BLaER1 (cell line): Measurements from ENCODE around the gene SHC3.
"Not testable (repeated sequence)": the region's sequence is repeated elsewhere in the genome, so short reads cannot be mapped to it uniquely, and the experiment has no call there.

ENCODE experiments used
- H3K27ac ChIP-seq: shearing (Covaris generic); formaldehyde crosslinking; 2 replicates; pipeline ENCODE4 v1.8.1; 2022
- H3K27me3 ChIP-seq: shearing (Covaris generic); formaldehyde crosslinking; 2 replicates; pipeline ENCODE4 v1.8.1; 2022
- H3K36me3 ChIP-seq: shearing (Covaris generic); formaldehyde crosslinking; 2 replicates; pipeline ENCODE4 v1.8.1; 2022
- H3K4me1 ChIP-seq: shearing (Covaris generic); formaldehyde crosslinking; 2 replicates; pipeline ENCODE4 v1.8.1; 2022
- H3K4me2 ChIP-seq: shearing (Covaris generic); formaldehyde crosslinking; 2 replicates; pipeline ENCODE4 v1.8.1; 2022
- H3K4me3 ChIP-seq: shearing (Covaris generic); formaldehyde crosslinking; 2 replicates; pipeline ENCODE4 v1.8.1; 2022
- H3K9ac ChIP-seq: shearing (Covaris generic); formaldehyde crosslinking; 2 replicates; pipeline ENCODE4 v1.8.1; 2022
- H3K9me3 ChIP-seq: shearing (Covaris generic); formaldehyde crosslinking; 2 replicates; pipeline ENCODE4 v1.8.1; 2022
- H4K20me1 ChIP-seq: shearing (Covaris generic); formaldehyde crosslinking; 2 replicates; pipeline ENCODE4 v1.8.1; 2022
- Cebpa-rat ChIP-seq: shearing (Covaris generic); IDR thresholded peaks from 2 replicates; pipeline ENCODE4 v1.8.1; 2022

SHC3 gene

DNA sequence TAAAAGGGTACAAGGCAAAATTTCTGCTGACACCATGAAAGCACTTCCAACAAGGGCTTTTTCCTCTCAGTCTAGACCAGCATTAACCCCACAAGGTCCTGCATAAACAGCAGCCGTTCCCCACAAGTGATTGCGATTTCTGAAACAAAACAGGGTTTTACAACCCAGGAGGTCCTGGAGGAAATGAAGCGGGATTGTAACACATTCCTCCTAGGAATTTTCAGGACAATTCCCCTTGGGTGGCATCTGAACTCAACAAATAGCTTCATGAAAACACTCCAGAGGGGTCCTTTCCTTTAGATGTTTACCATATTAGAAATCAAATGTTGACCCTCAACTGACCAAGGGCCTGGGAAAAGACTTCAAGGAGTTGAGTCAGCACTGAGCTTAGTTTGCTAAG, 36.7 kb upstream of the SHC3 start:
- H3K27ac ChIP-seq = no peak overlapping the region
- H3K4me1 ChIP-seq = no peaks in the 10 kb centered on the region; the same call in 1 of the 2 replicates
- no peaks in the 10 kb centered on the region for H4K20me1 ChIP-seq
- no peaks in the 10 kb centered on the region for H3K27me3 ChIP-seq
- no peak overlapping the region for H3K4me3 ChIP-seq
- no peaks in the 10 kb centered on the region for H3K36me3 ChIP-seq
- H3K4me2 ChIP-seq = no peak overlapping the region
- no peak for TF ChIP-seq Cebpa-rat
- H3K9me3 ChIP-seq = 0 out of 2 replicates have a peak, but pooled peaks cover 3% of the 10 kb centered on the region
- H3K9ac ChIP-seq = no peak overlapping the region

DNA sequence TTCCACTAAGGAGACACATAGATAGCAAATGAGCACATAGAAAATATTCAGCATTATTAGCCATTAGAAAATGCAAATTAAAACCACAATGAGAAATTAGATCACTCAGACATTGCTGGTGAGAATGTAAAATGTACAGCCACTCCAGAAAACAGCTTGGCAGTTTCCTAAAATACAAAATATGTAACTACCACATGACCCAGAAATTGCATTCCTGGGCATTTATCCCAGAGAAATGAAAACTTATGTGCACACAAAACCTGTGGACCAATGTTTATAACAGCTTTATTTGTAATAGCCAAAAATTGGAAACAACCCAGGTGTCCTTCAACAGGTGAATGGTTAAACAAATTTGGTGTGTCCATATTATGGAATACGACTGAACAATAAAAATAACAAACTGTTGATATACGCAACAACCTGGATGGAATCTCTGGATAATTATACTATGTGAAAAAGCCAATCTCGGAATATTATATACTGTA, 34.8 kb upstream of the SHC3 start:
- no peak for TF ChIP-seq Cebpa-rat
- no peaks in the 10 kb centered on the region for H3K36me3 ChIP-seq
- H3K27ac ChIP-seq = no peak overlapping the region
- H3K27me3 ChIP-seq = no peaks in the 10 kb centered on the region
- no peaks in the 10 kb centered on the region for H4K20me1 ChIP-seq
- H3K9me3 ChIP-seq = peaks cover 12% of the 10 kb centered on the region; the same call in 1 of the 2 replicates
- H3K4me3 ChIP-seq = no peak overlapping the region
- H3K4me2 ChIP-seq = no peak overlapping the region
- no peaks in the 10 kb centered on the region; the same call in 1 of the 2 replicates for H3K4me1 ChIP-seq
- no peak overlapping the region for H3K9ac ChIP-seq

DNA sequence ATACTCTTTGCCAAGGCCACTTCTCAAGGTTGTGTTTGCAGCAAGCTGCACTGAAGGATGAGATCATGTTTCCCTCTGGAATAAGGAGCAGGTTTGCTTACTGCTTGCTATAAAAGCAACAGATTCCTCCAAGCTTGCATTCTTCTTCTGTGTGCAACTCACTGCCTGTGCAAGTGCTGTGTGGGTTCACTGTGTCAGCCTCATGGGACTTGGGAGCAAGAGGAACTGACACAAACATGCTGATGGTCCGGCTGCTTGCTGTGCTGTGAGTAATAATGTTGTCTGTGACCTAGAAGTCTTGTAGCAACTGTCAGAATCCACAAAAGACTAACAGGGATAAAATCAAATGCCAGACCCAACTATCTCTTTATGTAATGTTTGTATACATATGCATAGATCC, 33.6 kb upstream of the SHC3 start:
- H3K27ac ChIP-seq = no peak overlapping the region
- peaks cover 12% of the 10 kb centered on the region; the same call in 1 of the 2 replicates for H3K9me3 ChIP-seq
- H3K9ac ChIP-seq = no peak overlapping the region
- H3K4me1 ChIP-seq = no peaks in the 10 kb centered on the region; the same call in 1 of the 2 replicates
- H3K4me3 ChIP-seq = no peak overlapping the region
- H3K36me3 ChIP-seq = no peaks in the 10 kb centered on the region
- H3K4me2 ChIP-seq = no peak overlapping the region
- no peak for TF ChIP-seq Cebpa-rat
- H4K20me1 ChIP-seq = no peaks in the 10 kb centered on the region
- no peaks in the 10 kb centered on the region for H3K27me3 ChIP-seq

DNA sequence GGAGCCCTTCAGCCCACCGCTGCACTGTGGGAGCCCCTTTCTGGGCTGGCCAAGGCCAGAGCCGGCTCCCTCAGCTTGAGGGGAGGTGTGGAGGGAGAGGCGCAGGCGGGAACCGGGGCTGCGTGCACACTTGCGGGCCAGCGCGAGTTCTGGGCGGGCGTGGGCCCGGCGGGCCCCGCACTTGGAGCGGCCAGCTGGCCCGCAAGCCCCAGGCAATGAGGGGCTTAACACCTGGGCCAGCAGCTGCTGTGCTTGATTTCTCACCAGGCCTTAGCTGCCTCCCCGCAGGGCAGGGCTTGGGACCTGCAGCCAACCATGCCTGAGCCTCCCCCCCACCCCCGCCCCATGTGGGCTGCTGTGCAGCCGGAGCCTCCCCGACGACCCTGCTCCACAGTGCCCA, 30.7 kb upstream of the SHC3 start:
- H3K9ac ChIP-seq, H4K20me1 ChIP-seq, H3K4me1 ChIP-seq, H3K27me3 ChIP-seq, H3K27ac ChIP-seq, H3K36me3 ChIP-seq, H3K4me3 ChIP-seq, H3K4me2 ChIP-seq: not testable (repeated sequence)
- peaks cover 12% of the 10 kb centered on the region; the same call in 1 of the 2 replicates for H3K9me3 ChIP-seq

DNA sequence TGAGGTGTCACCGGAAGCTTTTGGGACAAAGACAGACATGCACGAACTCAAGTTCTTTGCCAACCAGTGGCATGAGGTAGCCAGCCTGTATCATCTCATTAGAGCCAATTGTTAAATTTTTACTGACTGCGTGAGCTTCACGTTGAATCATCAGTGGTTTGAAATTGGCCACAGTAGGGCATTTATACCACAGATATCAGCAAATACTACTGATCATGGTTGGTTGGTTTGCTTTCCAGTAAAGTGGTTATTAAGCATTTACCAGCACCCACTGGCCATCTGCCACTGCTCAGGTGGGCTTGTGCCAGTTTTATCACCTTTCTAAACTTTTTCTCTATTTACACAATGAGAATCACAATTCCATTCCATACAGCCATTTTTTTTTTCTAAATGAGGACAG, 28.4 kb upstream of the SHC3 start:
- H3K4me1 ChIP-seq = no peaks in the 10 kb centered on the region; the same call in 1 of the 2 replicates
- H3K36me3 ChIP-seq = no peaks in the 10 kb centered on the region
- no peak overlapping the region for H3K4me3 ChIP-seq
- no peaks in the 10 kb centered on the region for H3K27me3 ChIP-seq
- TF ChIP-seq Cebpa-rat = no peak
- no peaks in the 10 kb centered on the region for H4K20me1 ChIP-seq
- H3K9me3 ChIP-seq = peaks cover 12% of the 10 kb centered on the region; the same call in 1 of the 2 replicates
- no peak overlapping the region for H3K4me2 ChIP-seq
- H3K27ac ChIP-seq = no peak overlapping the region
- H3K9ac ChIP-seq = no peak overlapping the region

DNA sequence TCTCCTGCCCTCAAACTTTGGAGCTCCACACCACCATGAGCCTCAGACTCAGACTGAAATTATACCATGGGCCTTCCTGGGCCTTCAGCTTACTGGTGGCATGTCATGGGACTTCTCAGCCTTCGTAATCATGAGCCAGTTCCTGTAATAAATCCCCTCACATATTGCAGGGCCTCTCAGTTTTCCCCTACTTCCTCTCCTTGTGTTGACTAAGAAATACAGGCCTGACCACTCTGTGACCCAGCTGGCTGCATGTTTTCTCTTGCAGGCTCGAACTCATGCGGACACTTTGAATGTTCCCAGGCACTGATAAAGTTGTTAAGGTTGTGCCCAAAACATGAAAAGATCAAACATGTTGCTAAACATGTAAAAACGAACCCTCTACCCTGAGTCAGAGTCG, 26.2 kb upstream of the SHC3 start:
- no peak overlapping the region for H3K27ac ChIP-seq
- TF ChIP-seq Cebpa-rat = no peak
- no peaks in the 10 kb centered on the region for H3K36me3 ChIP-seq
- H3K27me3 ChIP-seq = no peaks in the 10 kb centered on the region
- no peak overlapping the region for H3K4me3 ChIP-seq
- H4K20me1 ChIP-seq = no peaks in the 10 kb centered on the region
- no peaks in the 10 kb centered on the region for H3K4me1 ChIP-seq
- peaks cover 10% of the 10 kb centered on the region for H3K9me3 ChIP-seq
- no peak overlapping the region for H3K9ac ChIP-seq
- no peak overlapping the region for H3K4me2 ChIP-seq

DNA sequence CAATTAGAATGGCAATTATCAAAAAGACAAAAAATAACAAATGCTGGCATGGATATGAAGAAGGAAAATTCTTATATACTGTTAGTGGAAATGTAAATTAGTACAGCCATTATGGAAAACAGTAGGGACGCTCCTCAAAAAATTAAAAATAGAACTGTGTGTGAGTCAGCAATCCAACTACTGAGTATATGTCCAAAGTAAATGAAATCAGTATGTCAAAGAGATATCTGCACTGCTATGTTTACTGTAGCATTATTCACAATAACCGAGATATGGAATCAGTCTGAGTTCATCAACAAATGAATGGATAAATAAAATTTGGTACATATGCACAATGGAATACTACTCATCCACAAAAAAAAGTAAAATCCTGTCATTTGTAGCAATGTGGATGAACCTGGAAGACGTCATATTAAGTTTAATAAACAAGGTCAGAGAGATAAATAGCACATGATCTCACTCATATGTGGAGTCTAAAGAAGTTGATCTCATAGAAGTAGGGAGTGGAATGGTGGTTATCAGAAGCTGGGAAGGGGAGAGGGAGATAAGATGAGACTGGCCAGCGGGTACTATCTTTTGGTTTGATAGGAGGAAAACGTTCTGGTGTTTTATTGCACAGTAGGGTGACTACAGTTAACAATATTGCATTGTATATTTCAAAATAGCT, 16.6 kb upstream of the SHC3 start:
- Histone ChIP-seq H3K9me3 (peaks cover 16% of the 10 kb centered on the region), H3K9ac (no peak overlapping the region), H3K36me3 (no peaks in the 10 kb centered on the region), H3K4me3 (no peak overlapping the region), H4K20me1 (no peaks in the 10 kb centered on the region), H3K27me3 (no peaks in the 10 kb centered on the region), H3K4me2 (no peak overlapping the region), H3K4me1 (no peaks in the 10 kb centered on the region), H3K27ac (no peak overlapping the region)
- TF ChIP-seq Cebpa-rat = no peak

DNA sequence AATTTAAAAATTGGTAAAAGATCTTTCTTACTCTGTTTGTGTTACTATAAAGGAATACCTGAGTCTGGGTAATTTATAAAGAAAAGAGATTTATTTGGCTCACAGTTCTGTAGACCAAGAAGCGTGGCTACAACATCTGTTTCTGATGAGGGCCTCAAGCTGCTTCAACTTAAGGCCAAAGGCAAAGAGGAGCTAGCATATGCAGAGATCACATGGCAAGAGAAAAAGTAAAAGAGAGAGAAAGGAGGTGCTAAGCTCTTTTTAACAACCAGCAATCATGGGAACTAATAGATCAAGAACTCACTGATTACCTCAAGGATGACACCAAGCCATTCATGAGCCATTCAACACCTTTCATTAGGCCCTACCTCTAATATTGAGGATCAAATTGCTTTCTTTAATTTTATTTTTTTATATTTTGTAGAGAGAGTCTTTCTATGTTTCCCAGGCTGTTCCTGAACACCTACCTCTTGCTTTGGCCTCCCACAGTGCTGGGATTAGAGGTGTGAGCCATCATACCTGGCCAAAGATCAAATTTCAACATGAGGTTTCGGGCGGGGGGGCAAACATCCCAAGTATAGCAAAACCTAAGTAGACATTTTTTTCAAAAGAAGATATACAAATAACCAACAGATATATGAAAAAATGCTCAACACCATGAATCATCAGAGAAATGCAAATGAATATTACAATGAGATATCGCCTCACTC, 16.0 kb upstream of the SHC3 start:
- H3K27me3 ChIP-seq = no peaks in the 10 kb centered on the region
- peaks cover 16% of the 10 kb centered on the region for H3K9me3 ChIP-seq
- H3K9ac ChIP-seq = no peak overlapping the region
- H4K20me1 ChIP-seq = no peaks in the 10 kb centered on the region
- no peaks in the 10 kb centered on the region for H3K4me1 ChIP-seq
- no peak overlapping the region for H3K4me2 ChIP-seq
- no peak for TF ChIP-seq Cebpa-rat
- H3K36me3 ChIP-seq = no peaks in the 10 kb centered on the region
- H3K4me3 ChIP-seq = no peak overlapping the region
- no peak overlapping the region for H3K27ac ChIP-seq

DNA sequence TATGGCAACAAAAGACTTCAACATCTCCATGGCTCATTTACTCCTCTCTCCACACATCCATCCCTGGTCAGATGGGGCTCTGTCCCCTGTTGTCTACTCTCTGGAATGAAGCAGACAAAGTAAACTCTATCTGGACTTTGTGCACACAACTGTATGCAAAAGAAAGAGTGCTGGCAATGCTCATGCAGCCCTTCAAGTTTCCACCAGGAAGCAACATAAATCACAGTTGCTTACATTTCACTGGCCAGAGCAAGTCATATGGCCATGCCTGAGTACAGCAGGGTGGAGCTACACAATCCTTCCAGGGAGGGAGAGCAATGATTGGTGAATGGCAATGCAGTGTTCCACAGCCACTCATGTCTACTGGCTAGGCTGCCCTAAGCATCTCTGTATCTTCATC, 12.4 kb upstream of the SHC3 start:
- Histone ChIP-seq H4K20me1 (no peaks in the 10 kb centered on the region), H3K36me3 (no peaks in the 10 kb centered on the region), H3K4me1 (no peaks in the 10 kb centered on the region), H3K9me3 (no peaks in the 10 kb centered on the region), H3K9ac (no peak overlapping the region), H3K27me3 (no peaks in the 10 kb centered on the region), H3K27ac (no peak overlapping the region), H3K4me2 (no peak overlapping the region), H3K4me3 (no peak overlapping the region)
- TF ChIP-seq Cebpa-rat = no peak

DNA sequence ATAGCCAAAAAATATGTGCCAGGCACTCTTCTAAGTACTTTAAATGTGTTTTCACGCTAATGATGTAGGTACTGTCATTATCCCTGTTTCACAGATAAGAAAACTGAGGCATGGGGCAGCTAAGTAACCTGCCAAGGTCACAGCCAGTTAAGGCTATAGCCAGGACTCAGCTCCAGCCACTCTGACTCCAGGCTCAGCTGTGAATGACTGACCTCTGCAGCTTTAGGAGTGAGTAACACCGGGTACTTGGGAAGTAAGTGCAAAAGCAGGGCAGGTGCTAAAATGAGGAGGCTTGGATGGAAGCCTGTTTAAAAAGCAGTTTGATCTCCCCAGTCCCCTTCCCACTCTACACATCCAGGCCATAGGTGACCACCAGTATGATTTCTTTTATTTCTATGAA, 10.6 kb upstream of the SHC3 start:
- Histone ChIP-seq H3K9ac (no peak overlapping the region), H4K20me1 (no peaks in the 10 kb centered on the region), H3K27me3 (no peaks in the 10 kb centered on the region), H3K4me2 (no peak overlapping the region), H3K27ac (no peak overlapping the region), H3K36me3 (no peaks in the 10 kb centered on the region), H3K4me3 (no peak overlapping the region), H3K9me3 (no peaks in the 10 kb centered on the region), H3K4me1 (no peaks in the 10 kb centered on the region)
- no peak for TF ChIP-seq Cebpa-rat
